ENCODE data around the gene TSBP1. TPM values are rescaled to one million over a fixed set of nuclear protein-coding genes. Genes with fewer than 3 reads are reported as not detected.

Gene TSBP1
- not detected for total RNA-seq

GRCh38 chr6:32371803-32372202 lies at the start of gene TSBP1:
TSS of gene TSBP1 (minus strand) at chr6:32371903. CDS start at chr6:32371706, 197 bp downstream.
- no peak for DNase-seq (ENCODE audit: low spot score)

GRCh38 chr6:32416036-32416435 lies 44.3 kb upstream of the TSBP1 start:
- DNase-seq (ENCODE audit: low spot score) = no peak

- DNase-seq (ENCODE audit: low spot score) = peak; percentile 82
Observed at GRCh38 chr6:32415521-32416019, 43.9 kb upstream of the TSBP1 start.

DNA sequence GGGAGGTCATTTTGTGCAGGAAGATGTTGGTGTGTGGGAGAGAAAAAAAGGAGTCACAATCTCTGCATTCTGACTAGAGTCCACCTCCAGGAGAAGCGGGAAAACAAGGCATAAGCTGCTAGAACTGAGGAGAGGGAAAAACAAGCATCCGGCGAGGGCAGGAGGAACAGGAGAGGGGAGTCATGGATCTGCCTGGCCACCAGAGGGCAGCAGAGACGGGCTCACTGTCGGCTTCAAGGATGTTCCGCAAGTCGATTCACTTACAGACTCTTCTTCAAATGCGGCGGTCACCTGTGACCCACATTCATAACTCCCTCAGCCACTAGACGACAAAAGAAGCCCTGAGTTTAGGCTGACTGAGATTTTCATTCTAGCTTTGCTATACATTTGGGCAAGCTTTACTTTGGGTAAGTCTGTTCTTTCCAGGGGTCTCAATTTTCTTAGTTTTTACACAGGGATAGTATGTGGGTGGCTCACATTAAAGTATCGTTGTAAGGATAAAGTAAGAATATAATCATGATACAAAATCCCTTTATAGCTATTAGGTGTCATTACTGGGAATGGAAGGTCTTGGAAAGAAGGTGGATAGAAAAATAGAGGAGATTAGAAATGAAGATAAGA lies 41.8 kb upstream of the TSBP1 start:
- peak; percentile 81 for DNase-seq (ENCODE audit: low spot score)

GRCh38 chr6:32411566-32412327 lies 40.0 kb upstream of the TSBP1 start:
- DNase-seq (ENCODE audit: low spot score) = no peak

- DNase-seq (ENCODE audit: low spot score) = no peak
Observed at GRCh38 chr6:32410906-32411305, 39.2 kb upstream of the TSBP1 start.

DNA sequence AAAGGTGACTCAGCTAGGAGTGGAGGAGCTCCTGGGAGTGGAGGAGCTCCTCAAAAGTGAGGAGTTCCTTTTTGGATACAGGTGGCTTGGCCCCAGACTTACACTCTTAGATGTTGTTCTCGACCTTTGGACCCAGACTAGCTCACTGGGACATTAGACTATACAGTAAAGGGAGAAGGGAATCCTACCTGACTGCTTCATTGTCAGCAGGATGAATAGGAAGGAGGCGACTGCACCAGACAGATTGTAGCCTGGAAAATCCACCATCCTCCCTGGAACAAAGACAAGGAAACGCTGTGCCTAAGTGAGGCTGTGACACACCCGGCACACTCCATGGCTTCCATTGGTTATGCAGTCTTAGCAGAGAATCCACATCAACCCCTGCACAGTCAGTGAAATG lies 35.2 kb upstream of the TSBP1 start, which contains the start of gene BTNL2:
TSS of gene BTNL2 (minus strand) at position 325 of the 400 bp plus-strand sequence. CDS start at position 267, 58 bp downstream.
- DNase-seq (ENCODE audit: low spot score) = no peak

DNA sequence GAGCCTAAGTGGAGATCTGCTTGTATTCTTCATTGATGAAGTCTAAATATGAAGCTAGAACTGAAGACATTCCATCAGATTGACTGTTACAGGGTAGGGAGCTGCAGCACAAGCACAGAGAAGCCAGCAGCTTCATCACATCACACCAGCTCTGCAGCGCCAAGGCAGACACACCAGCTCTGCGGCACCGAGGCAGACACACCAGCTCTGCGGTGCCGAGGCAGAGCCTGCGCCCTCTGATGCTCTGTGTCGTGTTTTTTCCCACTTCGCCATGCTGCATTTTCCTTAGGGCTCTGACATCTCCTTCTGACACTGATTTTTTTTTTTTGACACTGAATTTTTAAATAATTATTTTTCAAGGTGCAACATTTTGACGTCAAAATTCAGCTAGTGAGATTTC lies 34.5 kb upstream of the TSBP1 start:
- no peak for DNase-seq (ENCODE audit: low spot score)

DNA sequence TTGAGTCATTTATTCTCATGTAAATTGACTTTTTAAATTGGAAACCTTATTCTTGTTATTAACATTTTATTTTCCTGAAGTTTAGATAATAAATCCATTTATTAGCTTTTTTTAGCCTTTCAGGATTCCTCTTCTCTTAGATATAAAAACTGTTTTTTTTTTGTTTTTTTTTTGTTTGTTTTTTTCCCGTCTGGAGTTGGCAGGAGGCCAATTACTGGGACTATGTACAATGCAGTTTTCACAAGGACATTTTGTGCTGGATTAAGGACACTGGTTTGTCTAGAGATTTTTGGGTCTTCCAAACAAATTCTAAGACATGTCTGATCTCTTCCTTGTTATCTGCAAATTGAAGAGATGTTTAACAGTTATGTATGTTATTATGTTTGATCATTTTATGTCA lies 34.0 kb upstream of the TSBP1 start:
- no peak for DNase-seq (ENCODE audit: low spot score)

DNA sequence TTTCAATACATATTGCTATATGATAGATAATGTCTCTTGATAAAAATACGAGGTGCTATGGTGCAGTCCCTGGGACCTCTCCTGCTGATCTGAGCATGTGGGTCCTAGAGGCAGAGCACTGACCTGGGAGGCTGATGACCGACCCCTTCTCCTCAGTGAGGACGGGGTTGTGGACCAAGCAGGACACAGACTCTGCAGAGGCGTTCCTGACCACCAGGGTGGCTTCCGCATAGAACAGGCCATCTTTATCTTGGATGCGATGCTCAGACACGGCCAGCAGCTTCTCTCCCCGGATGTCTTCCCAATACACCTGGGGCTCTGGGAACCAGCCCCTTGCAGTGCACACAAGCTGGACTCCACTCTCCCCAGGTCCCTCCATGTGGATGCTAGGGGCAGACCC lies 31.1 kb upstream of the TSBP1 start:
- no peak for DNase-seq (ENCODE audit: low spot score)

DNA sequence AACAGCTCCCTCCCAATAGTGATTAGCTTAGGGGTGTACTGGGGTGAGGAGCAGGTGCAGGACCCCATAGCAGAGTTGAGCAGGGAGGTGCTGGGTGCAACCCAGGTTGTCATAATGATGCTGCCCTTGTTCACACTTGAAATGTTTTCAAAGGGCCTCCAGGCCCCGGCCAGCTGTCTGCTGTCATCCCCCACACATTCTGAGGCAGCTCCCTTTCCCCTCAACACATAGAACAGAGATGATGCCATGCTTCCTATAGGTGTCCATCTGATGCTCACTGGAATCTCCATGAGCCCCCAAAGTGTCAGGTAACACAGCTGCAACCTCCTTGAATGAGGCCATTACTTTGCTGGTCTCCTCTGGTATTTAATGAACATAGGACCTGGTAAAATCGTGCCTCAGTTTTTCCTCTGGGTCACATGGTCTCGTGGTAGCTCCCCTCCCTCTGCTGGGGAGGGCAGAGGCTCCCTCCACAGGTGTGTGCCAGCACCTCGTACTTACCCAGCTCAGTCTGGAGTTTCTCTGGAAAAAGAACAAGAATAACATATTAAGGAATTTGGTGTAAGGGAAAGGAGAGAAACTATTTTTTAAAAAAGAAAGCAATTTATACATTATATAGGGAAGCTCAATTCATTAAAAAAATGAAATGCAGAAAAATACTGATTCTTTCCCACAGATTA lies 29.7 kb upstream of the TSBP1 start:
- no peak for DNase-seq (ENCODE audit: low spot score)

DNA sequence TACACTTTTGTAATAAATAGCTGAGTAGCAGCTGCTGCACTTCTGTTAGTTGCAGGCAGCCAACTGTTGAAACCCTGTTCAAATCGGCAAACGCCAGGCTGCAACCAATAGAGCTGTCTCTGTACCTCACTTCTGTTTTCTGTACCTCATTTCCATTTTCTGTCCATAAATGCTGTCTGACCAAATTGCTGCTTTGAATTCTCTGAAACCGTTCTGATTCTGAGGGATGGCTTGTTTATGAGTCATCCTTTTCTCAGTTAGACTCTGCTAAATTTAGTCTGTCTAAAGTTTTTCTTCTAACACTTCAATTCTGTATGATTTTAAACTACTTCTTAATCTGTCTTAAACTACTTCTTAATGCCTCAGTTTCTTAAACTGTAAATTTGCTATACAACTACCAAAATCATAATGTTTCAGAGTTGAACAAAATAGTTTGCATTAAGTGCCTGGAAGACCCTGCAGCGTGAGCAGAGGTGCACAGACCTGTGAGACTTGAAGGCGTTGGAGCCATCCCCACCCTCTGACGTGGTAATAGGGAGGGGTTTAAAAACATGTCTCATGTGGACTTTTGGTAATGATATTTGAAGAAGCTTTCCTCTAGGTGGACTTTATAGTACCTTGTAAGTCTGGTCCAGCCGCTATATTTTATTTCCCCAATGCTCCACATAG lies 25.7 kb upstream of the TSBP1 start:
- DNase-seq (ENCODE audit: low spot score) = no peak

DNA sequence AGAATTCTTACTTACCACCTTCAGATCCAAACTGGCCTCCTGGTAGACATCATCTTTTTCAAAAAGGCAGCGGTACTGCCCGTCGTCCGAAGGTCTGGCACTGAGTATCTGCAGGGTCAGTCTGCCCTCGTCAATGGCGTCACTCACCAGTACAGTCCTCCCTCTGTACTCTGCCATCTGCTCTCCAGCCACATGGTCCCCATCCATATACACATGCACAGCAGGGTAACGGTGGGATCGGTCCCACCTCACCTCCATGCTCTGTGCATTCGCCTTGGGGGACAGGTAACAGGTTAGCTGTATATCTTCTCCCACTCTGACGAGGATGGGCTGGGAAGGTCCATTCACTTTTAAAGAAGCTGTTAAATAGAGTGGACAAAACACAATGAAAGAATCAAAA lies 24.3 kb upstream of the TSBP1 start:
- no peak for DNase-seq (ENCODE audit: low spot score)

DNA sequence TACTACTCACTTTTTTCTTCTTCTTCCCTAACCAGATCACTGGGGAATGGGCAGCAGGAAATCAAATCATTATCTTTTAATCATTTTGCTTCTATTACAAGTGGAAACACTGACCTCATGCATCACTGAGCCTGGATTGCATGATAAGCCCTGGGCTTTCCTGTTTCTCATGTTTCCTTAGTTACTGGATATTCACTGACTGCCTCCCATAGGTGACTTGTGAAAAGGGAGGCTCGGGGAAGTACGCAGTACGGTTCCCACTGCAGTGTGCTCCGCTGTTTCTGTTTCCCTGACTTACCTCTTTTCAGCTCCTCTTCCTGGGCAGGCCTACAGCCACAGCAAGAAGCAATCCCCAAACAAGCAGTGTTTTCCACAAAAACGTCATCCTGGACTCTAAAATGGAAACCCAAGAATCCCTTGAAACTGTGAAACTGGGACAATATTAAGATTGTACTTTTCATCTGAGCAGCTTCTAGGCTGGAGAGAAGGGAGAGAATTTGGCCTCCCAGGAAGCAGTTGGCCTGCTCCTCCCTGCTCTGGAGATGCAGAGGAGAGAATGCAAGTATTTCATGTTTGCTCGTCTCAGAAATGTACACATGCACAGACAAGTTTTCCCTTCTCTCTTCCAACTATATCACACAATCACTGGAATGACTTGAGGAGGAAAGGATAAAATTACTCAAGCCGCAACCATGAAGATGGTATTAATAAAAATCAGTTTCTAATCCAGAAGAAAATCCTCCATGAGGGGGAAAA lies 22.1 kb upstream of the TSBP1 start:
- DNase-seq (ENCODE audit: low spot score) = peak; percentile 51

DNA sequence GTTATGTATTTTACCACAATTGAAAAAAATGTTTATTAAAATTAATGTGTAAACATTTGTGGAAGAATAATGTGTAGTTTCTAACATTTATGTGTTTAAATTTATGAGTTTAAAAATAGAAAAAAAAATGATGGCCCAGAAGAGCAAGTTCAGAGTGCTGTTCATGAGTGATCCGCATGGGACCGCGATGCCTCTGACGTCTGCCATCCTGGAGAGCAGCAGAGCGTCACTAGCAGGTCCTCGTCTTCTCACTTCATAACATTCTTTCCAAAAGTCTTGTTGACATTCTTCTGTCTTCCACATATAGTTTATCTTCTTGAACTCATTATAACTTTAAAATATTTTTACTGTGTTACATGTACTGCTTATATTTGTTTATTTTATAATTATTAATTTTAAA lies 19.8 kb upstream of the TSBP1 start:
- DNase-seq (ENCODE audit: low spot score) = no peak

- DNase-seq (ENCODE audit: low spot score) = no peak
Observed at GRCh38 chr6:32387589-32388340, 16.1 kb upstream of the TSBP1 start.

- no peak for DNase-seq (ENCODE audit: low spot score)
Observed at GRCh38 chr6:32386040-32386439, 14.3 kb upstream of the TSBP1 start.

GRCh38 chr6:32382757-32383420 lies 11.2 kb upstream of the TSBP1 start:
- no peak for DNase-seq (ENCODE audit: low spot score)

DNA sequence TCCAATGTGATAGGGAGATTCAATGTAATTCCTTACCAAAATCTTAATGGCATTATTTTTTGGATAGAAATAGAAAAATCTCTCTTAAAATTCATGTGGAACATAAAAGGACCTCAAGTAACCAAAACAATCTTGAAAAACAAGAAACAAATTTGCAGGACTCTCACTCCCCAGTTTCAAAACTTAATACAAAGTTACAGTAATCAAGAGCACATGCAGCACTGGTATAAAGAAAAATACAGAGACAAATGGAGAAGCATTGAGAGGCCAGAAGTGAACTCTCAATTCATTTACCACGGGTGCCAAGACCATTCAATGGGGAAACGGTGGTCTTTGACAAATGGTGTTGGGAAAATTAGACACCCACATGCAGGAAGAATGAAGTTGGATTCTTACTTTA lies 7.8 kb upstream of the TSBP1 start:
- DNase-seq (ENCODE audit: low spot score) = no peak
